COR-L47 (cell line): ENCODE data around the gene COL20A1.

Experiments used
- DNase-seq: peaks from one replicate; lab custom pipeline; 2025; lab: John Stamatoyannopoulos, UW

COL20A1 gene

DNA sequence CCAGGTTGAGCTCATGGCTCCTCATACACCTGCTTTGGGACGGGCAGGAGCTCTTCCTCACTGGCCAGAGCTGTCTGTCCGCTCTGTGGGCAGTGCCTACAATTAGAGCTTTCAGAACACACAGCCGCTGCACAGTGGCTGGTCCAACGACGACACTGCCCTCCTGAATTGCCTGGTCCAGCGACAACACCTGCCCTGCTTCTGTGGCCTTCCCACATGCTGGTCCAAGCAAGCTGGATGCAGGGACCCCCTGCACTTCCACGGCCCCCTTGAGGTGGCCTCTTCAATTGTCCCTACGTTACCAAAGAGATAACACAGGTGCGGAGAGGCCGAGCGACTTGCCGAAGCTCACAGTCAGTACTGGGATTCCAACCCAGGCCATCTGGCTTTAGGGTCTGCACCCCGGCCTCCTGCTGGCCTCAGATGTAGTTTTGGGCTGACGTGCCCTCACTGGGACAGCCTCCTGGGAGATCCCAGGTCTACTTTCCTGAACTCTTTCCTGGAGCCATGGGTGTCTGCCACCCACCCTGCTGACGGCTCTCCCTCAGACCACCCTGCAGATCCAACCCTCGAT, 69.5 kb downstream of the COL20A1 start:
- no peak for DNase-seq

GRCh38 chr20:63363013-63363957, 70.3 kb downstream of the COL20A1 start:
- DNase-seq: no peak

DNA sequence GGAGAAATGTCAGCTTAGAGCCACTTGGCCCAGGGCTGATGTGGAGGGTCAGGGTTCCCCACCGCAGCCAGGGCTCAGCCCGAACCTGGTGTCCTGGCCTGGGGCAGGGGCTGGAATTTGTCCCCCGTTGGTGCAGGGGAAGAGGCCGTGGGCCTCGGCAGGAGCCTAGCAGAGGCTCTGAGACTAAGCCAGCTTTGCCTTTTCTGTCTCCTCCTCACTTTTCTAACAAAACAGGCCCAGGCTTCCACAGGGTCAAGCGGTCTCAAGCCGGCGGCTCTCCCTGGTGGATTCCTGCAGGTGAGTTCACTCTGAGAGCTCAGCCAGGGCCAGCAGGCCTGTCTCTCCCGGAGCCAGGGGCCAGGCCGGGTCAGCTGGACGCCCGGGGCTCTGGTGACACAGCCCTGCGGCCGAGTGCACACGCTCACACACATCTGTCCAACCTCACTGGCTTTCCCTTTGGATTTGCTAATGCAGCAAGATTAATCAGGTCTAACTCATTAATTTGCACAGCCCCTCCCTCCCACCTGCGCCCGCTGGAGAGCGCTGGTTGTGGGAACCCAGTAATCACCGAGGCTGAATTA, 71.1 kb downstream of the COL20A1 start:
- DNase-seq: no peak

DNA sequence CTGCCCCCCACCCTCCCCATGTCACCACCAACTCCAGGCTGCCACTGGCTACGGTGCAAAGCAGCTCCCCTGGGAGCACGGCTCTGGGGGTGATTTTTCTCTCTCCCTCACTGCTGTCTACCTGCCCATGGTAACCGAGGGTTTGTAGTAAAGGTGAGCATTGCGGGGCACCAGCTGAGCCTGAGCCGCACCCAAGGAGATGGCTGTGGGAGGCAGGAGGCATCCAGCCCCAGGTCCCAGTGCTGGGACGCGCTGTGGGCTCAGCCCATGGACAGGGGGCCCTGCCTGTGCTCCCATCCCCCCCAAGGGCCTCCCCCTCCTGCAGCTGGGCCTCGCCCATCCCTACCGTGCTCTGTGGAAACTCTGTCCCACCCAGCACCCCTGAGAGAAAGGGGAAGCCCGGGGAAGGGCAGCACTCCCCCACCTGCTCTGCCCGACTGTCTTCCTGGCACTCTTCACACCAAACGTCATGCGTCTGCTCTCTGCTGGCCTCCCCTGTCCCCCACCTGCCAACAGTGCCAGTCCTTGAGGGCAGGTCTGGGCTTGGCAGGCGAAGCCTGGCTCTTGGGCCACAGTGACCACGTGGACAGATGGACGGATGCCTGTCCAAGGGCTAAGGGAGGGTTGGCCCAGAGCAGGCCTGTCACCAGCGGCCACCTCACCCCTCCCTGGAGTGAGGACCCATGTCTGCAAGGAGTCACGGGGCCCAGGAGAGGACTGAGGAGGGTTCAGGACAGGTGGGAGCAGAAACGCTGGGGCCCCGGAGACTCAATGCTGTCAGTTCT, 72.0 kb downstream of the COL20A1 start:
- DNase-seq: no peak

DNA sequence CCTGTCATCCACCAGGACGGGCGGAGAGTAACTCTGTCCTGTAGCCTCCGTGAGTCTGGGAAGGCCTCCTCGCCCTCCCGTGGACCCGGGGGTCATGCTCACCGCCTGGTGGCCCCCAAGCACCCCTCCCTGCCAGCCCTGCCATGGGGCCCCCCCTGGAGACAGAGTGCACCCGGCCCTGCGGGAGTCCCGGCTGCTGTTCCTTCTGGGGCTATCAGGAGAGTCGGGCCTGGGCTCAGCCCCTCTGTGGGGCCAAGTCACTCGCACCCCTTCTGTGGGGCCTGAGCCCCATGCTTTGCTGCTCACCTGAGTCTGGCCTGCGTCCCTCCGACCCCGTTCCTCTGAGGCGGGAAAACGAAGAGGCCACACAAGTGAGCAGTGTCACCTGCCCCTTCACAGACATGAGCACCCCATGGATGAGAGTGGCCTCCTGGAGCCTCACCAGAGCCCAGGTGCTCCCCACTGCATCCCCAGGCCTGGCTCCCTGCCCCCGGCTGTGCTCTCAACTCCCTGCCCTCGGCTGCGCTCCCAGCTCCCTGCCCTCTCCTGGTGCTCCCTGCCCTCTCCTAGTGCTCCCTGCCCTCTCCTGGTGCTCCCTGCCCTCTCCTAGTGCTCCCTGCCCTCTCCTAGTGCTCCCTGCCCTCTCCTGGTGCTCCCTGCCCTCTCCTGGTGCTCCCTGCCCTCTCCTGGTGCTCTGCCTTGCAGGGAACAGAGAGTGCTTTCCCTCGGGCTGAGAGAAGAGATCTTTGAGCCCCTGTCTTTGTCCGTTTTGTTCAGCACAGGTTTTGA, 72.8 kb downstream of the COL20A1 start:
- DNase-seq: no peak

GRCh38 chr20:63366390-63367365, 73.7 kb downstream of the COL20A1 start:
- peak; percentile 34 for DNase-seq

GRCh38 chr20:63367446-63368055, 74.6 kb downstream of the COL20A1 start:
- DNase-seq: no peak

DNA sequence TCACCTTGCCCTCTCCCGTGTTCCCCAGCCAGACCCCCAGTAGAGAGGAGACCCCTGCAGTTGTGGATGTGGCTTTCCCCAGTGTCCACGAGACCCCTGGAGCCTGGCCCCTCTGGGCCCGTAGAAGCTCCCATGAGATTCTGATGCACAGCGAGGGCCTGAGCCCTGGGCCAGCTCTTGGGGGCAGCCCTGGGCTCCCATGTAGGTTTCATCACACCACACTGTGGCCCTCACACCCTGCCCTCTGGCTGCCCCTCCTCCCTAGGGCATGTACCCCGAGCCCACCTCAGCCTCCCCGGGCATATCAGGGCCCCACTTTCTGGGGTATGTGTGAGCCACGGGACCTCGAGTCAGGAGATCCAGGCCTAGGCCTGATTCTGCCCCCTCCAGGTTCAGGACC, 75.2 kb downstream of the COL20A1 start:
- DNase-seq: no peak

DNA sequence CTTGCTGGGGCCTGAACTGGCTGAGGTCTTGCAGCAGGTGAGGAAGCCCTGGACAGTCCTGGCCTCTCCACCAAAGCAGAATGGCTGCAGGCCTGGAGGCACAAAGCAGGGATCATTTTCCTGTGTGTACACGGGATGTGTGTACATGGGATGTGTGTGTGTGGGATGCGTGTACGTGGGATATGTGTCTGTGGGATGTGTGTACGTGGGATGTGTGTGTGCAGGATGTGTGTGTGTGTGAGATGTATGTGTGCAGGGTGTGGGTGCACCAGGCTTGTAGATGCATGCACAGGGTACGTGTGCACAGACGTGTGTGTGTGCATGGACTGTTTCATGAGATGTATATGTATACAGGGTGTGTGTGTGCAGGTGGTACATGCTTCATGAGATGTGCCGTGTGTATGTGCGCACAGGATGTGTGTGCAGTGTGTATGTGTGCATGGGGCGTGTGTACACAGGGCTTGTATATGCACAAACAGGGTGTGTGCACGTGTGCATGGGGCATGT, 76.1 kb downstream of the COL20A1 start:
- DNase-seq: no peak

- DNase-seq: no peak
These were observed 77.0 kb downstream of the COL20A1 start for GRCh38 chr20:63369724-63370617.

DNA sequence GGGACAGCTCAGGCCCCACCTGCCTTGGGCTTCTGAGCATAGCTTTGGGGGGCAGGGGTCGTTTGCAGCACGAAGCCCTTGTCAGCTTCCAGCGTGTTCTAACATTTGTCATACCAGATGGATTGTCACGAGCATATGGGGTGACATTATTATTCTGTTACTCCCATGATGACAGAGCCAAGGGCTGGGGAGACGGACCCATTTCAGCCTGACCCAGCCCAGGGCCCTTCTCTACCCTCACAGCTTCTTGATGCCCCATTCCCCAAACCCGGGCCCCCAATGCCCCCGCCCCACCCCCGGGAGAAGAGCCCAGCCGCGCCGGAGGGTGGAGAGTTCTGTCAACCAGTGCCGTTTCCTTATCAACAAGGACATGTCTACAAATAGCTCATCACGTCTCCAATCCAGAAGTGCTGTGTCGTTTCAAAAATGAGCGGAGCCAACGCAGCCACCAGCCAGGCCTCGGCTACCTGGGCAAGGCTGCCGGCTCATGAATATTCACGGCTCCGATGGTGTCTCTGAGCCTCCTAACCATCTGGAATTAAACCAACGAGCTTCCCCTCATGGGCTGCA, 77.7 kb downstream of the COL20A1 start:
- no peak for DNase-seq

DNA sequence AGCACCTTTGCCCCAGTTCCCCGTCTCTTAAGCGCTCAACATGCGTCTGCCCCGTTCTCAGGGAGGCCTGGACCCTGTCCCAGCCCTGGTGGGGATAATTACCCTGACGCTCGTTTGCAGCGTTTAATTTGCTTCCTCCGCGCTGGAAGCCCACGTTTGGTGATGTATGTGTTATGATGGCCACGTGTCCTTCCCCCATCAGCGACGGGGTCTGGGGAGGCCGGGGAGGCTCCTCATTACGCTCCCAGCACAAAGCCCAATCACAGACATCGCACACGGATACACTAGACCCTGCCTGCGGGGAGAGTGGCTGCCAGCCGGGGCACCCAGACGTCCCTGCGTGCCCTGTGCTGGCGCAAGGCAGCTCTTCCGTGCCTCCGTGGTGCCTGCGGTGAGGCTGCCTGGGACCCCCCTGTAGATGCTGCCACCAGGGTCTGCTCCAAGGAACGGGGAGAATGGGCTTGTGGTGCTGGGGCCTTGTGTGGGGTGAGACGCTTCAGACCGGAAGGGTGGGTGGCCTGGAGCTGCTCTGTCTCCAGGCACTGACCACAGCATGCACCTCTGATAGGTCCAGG, 78.4 kb downstream of the COL20A1 start:
- DNase-seq: no peak

GRCh38 chr20:63372971-63373885, 80.2 kb downstream of the COL20A1 start:
- no peak for DNase-seq

DNA sequence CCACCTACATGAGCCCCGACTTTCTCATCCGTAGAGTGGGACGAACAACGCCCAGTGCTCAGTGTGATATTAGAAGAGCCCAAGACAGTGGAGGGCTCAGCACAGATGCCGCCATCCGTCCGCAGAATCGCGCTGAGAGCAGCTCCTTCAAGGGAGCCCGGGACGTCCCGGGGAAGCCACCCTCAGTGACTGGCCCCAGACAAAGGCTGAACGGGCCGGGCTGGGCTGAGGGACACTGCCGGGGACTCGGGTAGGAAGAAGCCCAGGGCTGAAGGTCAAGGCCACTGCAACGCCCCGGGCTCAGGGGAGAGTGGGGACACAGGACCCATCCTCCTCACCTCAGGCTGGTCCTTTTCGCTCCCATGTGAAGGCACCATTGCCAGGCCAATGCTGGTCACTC, 81.0 kb downstream of the COL20A1 start:
- no peak for DNase-seq

DNA sequence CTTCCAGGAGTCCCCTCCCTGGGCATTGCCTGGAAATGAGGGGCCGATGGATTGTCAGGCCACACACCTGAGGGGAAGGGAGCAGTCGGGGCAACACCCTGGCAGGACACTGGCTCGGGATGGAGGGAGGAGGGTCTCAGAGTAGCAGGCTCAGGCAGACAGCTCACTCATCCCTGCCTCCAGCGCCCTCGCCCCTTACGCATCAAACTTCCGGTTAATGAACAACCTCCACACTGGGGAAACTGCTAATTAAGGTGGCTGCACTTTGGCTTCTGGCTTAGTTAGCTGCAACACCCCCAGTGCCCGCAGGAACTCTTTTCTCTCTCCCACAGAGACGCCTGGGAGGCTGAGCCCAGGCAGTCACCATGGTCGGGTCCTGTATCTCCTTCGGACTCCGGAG, 81.5 kb downstream of the COL20A1 start:
- DNase-seq: no peak

DNA sequence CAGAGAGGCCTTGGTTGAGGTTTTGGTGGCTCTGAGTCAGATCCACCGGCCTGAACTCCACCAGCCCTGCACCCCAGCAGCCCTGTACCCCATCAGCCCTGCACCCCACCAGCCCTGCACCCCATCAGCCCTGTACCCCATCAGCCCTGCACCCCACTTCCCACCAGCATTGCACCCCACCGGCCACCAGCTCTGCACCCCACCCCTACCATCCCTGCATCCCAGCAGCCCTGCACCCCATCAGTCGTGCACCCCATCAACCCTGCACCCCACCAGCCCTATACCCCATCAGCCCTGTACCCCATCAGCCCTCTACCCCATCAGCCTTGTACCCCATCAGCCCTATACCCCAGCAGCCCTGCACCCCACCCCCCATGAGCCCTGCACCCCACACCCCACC, 82.5 kb downstream of the COL20A1 start:
- no peak for DNase-seq
